Chondrocyte (in vitro differentiated cells): ENCODE data around the gene SLC51A. TPM values are rescaled to one million over a fixed set of nuclear protein-coding genes. Genes with fewer than 3 reads are reported as not detected.

Experiments
- DNase-seq: peaks from one replicate; pipeline ENCODE4 v3.0.0; 2021; ENCODE audit warnings: mixed read lengths, low spot score
- H3K27ac Mint-ChIP-seq: one replicate; pipeline ENCODE4 v1.8.0; 2021; ENCODE audit warnings: mild to moderate bottlenecking, moderate library complexity, mixed read lengths; ENCODE audit not compliant: unreplicated experiment
- H3K27me3 Mint-ChIP-seq: 2 replicates; pipeline ENCODE4 v1.8.0; 2021; ENCODE audit warnings: low read depth, mixed read lengths
- H3K36me3 Mint-ChIP-seq: 2 replicates; pipeline ENCODE4 v1.8.0; 2021; ENCODE audit warnings: low read depth, mixed read lengths
- H3K4me1 Mint-ChIP-seq: 2 replicates; pipeline ENCODE4 v1.8.0; 2021; ENCODE audit warnings: low read depth, mild to moderate bottlenecking, mixed read lengths
- H3K4me3 Mint-ChIP-seq: one replicate; pipeline ENCODE4 v1.8.0; 2021; ENCODE audit warnings: mild to moderate bottlenecking, moderate library complexity, mixed read lengths; ENCODE audit not compliant: unreplicated experiment
- H3K9me3 Mint-ChIP-seq: 2 replicates; pipeline ENCODE4 v1.8.0; 2021; ENCODE audit warnings: low read depth, mixed read lengths
- total RNA-seq: library from RNA; stranded (reverse); gene quantifications from 3 replicates; pipeline ENCODE4 v1.2.1, GENCODE V29; 2021
- TF ChIP-seq, protein P1 (sequence below): fragments of 200-600 bp; sonication (generic); IDR thresholded peaks from 2 replicates; pipeline ENCODE4 v1.5.0; 2021; ENCODE audit warnings: antibody characterized with exemption, mild to moderate bottlenecking, moderate library complexity

The SLC51A gene
- total RNA-seq, 1 donor from 2014 or later, result not detected

GRCh38 chr3:196235452-196236122, 19.3 kb downstream of the SLC51A start:
- no peak for DNase-seq
- TF ChIP-seq, protein P1, sequence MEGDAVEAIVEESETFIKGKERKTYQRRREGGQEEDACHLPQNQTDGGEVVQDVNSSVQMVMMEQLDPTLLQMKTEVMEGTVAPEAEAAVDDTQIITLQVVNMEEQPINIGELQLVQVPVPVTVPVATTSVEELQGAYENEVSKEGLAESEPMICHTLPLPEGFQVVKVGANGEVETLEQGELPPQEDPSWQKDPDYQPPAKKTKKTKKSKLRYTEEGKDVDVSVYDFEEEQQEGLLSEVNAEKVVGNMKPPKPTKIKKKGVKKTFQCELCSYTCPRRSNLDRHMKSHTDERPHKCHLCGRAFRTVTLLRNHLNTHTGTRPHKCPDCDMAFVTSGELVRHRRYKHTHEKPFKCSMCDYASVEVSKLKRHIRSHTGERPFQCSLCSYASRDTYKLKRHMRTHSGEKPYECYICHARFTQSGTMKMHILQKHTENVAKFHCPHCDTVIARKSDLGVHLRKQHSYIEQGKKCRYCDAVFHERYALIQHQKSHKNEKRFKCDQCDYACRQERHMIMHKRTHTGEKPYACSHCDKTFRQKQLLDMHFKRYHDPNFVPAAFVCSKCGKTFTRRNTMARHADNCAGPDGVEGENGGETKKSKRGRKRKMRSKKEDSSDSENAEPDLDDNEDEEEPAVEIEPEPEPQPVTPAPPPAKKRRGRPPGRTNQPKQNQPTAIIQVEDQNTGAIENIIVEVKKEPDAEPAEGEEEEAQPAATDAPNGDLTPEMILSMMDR, result no peak
- no peak overlapping the region for H3K27ac Mint-ChIP-seq
- no peaks in the 10 kb centered on the region for H3K27me3 Mint-ChIP-seq
- H3K9me3 Mint-ChIP-seq, result no peaks in the 10 kb centered on the region
- H3K4me1 Mint-ChIP-seq, result peaks cover 5% of the 10 kb centered on the region
- no peak overlapping the region for H3K4me3 Mint-ChIP-seq
- peaks cover 38% of the 10 kb centered on the region for H3K36me3 Mint-ChIP-seq

DNA sequence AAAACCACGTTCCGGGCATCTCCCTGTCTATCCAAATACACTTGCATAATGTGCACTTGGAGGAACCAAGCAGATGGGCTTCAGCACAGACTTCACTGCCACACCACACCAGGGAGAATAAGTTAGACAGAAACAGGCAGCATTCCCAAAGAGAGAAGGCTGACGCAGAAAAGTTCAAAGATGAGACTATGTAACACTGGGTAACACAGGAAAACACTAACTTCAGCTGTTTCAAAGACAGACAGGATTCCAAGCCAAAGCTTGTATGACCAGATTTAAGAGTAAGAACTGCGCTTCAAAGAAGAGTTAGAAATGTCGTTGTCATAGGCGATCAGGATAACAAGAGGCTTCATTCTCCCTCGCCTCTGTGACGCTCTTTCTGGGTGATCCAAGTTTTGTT, 19.9 kb downstream of the SLC51A start:
- Mint-ChIP-seq H3K27me3 (no peaks in the 10 kb centered on the region), H3K36me3 (peaks cover 38% of the 10 kb centered on the region), H3K9me3 (no peaks in the 10 kb centered on the region), H3K4me3 (no peak overlapping the region), H3K4me1 (peaks cover 5% of the 10 kb centered on the region), H3K27ac (peak overlapping the region; percentile 63)
- no peak for DNase-seq
- TF ChIP-seq, protein P1, result no peak

DNA sequence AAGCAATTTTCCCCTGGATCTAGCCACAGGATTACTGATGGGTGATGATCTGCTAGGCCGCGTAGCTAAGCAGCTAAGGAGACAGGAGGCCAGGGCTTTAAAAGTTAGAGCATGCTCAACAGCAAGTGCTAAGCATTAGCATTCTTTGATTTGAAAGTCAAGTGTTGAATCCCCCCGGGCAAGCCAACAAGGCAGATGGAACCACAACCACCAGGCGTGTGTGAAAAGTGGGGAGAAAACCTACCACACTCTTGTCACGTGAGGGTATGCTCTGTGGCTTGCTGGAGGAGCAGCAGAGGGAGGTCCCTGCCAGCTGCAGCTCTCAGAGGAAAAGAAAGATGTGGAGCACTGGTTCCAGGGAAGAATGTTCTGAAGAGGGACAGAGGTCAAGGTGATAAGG, 20.9 kb downstream of the SLC51A start:
- no peak overlapping the region for H3K4me3 Mint-ChIP-seq
- no peaks in the 10 kb centered on the region for H3K9me3 Mint-ChIP-seq
- H3K27ac Mint-ChIP-seq, result no peak overlapping the region
- no peak for DNase-seq
- H3K27me3 Mint-ChIP-seq, result no peaks in the 10 kb centered on the region
- peaks cover 5% of the 10 kb centered on the region for H3K4me1 Mint-ChIP-seq
- H3K36me3 Mint-ChIP-seq, result peaks cover 43% of the 10 kb centered on the region
- TF ChIP-seq, protein P1, result no peak

GRCh38 chr3:196238612-196239560, 22.6 kb downstream of the SLC51A start:
- TF ChIP-seq, protein P1, result no peak
- Mint-ChIP-seq H3K4me1 (peaks cover 5% of the 10 kb centered on the region), H3K27me3 (no peaks in the 10 kb centered on the region), H3K27ac (no peak overlapping the region), H3K4me3 (no peak overlapping the region), H3K36me3 (peaks cover 33% of the 10 kb centered on the region), H3K9me3 (no peaks in the 10 kb centered on the region)
- no peak for DNase-seq

DNA sequence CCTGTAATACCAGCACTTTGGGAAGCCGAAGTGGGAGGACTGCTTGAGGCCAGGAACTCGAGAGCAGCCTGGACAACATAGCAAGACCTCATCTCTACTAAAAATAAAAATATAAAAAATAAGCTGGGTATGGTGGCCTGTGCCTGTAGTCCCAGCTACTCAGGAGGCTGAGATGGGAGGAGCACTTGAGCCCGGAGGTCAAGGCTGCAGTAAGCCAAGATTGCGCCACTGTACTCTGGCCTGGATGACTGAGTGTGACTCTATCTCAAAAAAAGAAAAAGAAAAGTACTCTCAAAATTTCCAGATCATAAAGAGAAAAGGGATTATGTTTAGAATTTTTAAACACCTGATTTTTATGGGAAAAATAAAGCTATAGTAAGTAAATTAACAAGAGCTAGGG, 24.1 kb downstream of the SLC51A start:
- peaks cover 35% of the 10 kb centered on the region for H3K36me3 Mint-ChIP-seq
- H3K9me3 Mint-ChIP-seq, result no peaks in the 10 kb centered on the region
- TF ChIP-seq, protein P1, result no peak
- DNase-seq, result no peak
- H3K4me1 Mint-ChIP-seq, result peaks cover 5% of the 10 kb centered on the region
- H3K27me3 Mint-ChIP-seq, result no peaks in the 10 kb centered on the region
- H3K4me3 Mint-ChIP-seq, result no peak overlapping the region
- no peak overlapping the region for H3K27ac Mint-ChIP-seq
